Activated CD4-positive, alpha-beta T cell treated with anti-CD3 and anti-CD28 coated beads for 48 hours (primary cell): ENCODE results near the gene MBNL1.
"Not testable (repeated sequence)": the region's sequence is repeated elsewhere in the genome, so short reads cannot be mapped to it uniquely, and the experiment has no call there.

ENCODE experiments used
- DNase-seq: peaks from one replicate; pipeline ENCODE4 v3.0.0-alpha.2; 2020

The MBNL1 gene

DNA sequence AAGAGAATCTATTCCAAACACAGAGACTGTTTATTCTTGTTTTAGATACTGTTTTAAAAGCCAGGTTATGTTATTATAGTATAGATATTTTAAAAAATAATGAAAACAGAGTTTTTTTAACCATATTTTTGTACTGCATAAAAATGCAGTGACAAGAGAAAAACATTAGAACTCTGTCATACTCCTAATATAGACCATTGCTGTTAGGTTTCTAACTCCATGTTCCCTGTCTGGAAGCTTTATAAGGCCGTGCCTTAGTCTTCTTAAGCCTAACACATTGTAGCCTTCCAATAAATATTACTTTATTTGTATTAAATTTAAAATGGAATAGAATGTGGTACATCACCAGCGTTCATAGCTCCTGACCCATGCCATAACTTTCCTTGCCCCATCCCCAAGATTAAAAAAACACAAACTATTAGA lies 53.2 kb downstream of the MBNL1 start:
- DNase-seq: no peak

DNA sequence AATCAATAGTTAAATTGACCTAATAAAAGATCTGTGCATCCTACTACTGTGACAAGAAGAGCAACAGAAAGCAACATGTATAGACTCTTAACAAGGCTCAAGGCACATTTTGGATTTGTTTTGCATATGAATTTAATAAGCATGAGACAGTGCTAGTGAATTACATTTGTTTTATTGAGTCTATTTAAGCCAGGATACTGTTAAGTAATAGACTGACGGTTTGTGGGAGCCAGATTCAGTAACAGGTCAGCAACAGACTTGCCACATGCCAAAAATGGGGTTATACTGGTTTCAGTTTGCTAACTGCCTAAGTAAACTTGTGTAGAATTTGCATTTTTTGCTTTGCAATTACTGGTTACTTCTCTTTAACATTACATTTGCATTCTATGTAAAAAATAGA lies 54.0 kb downstream of the MBNL1 start:
- DNase-seq: no peak

DNA sequence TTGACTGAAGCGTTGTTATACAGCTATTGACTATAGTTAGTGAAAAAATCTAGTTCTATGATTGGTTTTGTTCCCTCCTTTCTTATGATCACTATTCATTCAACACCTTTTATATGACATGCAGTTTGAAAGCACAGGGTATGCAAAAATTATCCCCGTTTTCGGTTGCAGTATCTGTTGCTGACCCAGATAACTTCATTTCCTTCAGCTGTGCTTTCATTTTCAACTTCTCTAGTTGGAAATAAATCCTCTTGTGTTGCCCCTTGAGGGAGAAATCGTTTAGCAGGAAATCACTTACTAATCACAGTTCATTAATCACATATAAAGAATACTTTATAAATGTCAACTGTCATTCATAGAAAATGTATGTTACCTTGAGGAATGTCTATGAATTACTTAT lies 55.1 kb downstream of the MBNL1 start:
- no peak for DNase-seq

DNA sequence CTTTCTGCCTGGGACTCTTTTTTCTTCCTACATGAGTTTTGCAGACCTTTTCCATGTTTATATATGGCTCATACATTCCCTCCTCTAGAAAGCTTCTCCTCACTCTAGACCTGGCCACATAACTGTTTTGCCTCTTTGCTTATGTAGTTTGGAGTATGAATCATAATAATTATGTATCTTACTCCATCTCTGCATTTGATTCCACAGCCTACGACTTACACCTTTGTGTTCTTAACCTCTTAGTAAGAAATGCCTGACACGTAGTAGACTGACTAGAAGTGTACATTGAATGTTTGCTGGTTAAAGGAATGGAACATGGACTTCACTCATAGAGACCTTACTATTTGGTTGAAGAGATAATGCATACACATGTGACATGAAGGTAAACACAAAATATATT lies 56.4 kb downstream of the MBNL1 start:
- no peak for DNase-seq

DNA sequence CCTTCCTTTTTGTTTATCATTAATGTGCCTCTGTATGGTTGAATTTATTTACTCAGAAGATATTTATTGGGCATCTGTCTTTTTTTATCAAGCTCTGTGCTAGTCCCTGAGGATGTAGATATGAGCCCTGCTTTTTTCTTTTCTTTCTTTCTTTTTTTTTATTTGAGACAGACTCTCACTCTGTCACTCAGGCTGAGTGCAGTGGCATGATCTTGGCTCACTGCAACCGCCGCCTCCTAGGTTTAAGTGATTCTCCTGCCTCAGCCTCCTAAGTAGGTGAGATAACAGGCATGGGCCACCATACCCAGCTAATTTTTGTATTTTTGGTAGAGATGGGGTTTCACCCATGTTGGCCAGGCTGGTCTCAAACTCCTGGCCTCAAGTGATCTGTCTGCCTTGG lies 58.5 kb downstream of the MBNL1 start:
- peak; percentile 17 for DNase-seq

DNA sequence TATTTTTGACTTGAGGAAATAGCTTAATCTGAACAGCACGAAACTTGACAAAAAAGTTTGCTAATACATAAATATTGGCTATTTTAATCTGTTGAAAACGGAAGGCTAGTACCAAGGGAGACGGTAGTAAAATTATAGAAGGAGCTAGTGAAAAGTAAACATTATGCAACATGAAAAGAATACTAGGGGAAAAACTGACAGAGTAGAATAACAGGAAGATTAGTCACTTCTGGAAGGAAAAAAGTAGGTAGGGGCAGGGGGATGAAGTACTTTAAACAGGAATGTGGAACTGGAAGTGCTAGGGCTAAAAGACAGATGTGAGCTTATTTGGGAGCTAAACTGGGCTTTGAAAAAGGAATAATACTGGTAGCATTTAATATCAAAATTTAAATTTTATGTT lies 60.1 kb downstream of the MBNL1 start:
- DNase-seq: no peak

DNA sequence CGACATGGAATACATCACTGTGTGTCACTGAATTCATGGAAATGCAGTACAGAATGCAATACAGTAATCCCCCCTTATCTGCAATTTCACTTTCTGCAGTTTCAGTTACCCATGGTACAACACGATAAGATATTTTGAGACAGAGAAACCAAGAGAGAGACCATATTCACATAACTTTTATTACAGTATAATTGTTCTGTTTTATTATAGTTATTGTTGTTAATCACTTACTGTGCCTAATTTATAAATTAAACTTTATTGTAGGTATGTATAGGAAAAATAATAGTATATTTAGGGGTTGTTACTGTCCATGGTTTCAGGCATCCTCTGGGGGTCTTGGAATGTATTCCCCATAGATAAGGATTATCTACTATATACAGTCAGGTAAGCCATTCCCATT lies 61.8 kb downstream of the MBNL1 start:
- no peak for DNase-seq

DNA sequence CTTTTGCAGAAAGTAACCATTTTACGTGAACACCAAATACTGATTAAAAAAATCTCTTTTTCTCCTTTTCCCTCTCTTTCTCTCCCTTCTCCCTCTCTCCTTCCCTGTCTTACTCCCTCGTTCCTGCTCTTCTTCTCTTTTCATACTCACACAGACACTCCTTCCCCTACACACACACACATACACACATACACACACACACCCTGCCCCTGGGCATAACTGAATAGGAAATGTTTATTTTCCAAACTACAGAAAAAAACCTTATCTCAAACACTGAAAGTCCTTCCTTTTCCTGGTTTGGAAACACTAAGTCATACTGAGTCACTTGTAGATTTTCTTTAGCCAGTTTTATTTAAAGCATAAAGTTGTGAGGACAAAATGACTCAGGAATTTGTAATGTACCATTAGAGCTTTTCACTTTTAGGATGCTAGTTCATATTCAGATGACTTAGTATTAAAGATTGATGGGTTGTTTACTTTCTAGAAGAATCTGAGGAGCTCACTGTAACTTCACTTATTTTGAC lies 62.4 kb downstream of the MBNL1 start:
- DNase-seq: no peak

DNA sequence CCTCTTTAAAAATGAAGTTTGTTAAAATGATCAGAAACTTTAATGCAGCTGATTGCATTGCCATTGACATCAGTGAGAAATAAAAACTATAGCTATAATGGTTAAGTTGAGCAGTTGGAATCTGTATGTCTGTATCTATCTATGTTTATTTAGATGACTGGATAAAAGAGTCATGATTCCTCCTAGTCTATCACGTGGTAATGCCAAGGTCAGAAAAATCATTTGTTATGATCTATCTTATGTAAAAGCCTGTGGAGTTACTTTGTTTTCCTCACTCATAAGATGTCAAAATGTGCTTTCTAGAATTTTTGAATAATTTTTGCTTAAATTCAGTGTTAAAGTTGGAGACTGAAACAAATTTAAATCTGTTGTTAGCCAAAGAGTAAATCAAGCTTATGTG lies 63.3 kb downstream of the MBNL1 start:
- DNase-seq: no peak

DNA sequence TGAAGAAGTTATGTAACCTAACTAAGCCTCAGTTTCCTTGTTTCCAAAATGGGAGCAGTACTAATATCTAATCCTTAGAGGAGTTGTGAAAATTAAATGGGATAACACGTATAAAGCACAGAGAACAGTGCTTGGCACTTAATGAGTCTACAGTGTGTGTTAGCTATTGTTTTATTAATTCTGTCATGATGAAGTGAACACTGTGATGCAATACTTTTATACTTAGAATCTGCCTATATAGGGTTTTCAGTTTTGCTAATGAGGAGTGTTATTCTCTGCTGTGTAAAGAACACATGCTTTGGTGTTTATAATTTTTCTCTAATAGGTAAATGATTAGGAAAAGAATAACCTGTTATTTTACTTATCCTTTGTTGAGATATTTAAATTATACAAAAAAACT lies 65.2 kb downstream of the MBNL1 start:
- no peak for DNase-seq

DNA sequence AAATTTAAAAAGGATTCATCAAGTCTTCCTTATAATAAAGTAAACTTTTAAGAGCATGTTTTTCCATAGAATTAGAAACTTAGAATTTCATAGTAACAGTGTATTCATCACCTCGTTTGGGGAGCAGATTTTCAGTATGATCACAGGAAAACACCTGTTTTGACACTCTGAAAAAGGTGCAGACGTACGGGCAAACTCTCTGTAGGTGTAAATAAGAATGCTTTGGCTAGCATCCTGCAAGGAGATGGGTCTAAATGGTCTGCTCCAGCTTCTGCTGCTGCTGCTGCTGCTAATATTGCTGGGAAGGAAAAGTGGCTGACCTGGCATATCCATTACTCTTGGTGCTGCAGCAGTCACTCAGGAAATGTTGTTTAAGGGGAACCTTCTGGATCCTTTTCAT lies 66.0 kb downstream of the MBNL1 start:
- no peak for DNase-seq

DNA sequence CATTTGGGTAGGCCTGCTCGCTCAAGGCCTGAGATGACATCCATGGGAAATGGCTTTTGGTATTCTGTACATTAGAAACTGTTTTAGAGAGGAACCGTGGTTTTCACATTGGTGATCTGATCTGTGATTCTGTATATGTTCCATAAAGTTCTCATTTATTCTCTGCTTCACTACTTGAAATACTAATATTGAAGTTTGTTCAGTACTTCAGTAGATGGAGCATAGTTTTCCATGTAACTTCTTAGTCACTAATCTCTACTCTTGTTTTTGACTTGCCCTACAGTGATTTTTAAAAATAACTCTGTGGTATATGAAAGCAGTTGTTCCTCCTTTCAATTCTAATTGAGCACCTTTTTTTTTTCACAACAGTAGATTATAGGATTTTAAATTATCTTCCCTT lies 66.5 kb downstream of the MBNL1 start:
- no peak for DNase-seq

DNA sequence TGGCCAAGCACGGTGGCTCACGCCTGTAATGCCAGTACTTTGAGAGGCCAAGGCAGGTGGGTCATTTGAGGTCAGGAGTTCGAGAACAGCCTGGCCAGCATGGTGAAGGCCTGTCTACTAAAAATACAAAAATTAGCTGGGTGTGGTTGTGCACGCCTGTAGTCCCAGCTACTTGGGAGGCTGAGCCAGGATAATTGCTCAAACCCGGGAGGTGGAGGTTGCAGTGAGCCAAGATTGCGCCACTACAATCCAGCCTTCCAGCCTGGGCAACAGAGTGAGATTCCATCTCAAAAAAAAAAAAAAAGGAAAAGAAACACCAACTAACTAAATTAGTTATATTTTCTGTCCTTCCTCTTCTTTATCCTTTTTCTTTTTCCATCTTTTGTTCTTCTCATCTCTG lies 68.6 kb downstream of the MBNL1 start:
- DNase-seq: not testable (repeated sequence)

DNA sequence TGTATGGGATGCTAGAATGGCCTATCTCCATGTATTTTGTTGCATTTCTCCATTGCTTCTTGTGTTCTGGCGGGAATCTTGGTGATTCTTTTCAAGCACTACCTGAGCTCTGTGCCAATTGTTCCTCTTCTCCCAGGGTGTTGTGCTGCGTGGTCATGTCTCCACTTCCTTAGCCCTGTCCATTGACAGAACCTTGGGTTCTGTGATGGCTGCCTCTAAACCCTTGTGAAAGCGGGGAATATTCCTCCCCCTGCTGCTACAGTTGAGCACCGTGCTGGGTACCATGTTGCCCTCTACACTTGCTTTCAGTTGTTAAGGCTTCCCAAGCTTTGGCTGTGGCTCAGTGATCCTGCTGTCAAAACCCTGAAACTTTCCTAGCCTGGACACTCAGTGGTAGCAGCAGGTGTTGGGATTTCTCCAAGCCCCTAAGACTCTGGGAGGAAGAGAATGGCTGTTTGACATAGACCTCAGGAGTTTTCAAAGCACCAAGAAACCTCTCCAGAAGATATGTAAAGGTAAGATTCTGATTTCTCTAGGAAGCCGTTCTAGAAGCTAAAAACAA lies 69.5 kb downstream of the MBNL1 start:
- no peak for DNase-seq

DNA sequence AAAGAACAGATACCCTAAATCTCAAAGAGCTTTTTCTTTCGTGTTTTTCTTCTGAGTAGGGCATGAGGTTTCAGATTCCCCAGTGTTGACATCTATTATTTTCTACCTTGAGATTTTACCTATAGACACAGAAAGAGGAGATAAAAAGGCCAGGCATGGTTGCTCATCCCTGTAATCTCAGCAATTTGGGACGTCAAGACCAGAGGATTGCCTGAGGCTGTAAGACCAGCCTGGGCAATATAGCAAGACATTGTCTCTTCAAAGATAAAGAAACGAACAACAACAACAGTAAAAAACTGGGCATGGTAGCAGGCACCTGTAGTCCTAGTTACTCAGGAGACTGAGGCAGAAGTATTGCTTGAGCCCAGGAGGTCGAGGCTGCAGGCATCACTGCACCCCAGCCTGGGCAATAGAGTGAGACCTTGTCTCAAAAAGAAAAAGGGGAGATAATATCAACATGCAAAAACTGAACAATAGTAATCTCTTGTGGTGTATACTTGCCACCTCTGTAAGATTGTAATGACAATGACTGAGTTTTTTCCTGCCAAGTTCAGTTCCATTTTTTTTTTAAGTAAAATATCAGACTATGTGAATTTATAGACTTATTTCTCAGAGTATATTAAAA lies 71.3 kb downstream of the MBNL1 start:
- DNase-seq: no peak

DNA sequence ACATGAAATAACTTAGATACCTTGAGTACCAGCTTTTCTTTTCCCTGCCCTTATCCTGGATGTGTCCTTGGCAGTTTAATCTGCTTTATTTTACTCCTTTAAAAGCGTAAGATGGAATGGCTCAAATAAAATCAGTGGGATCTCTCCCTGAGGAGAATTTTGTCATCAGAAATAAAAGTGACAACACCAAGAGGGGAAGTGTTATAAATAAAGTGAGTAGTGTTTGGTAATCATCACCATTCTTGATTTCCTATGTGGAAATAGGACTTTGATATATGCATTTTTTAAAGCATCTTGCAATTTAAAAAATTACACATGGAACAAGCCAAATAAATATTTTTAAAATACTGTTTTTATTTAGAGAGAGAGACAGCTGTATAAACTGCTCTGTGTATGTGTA lies 76.5 kb downstream of the MBNL1 start:
- no peak for DNase-seq

DNA sequence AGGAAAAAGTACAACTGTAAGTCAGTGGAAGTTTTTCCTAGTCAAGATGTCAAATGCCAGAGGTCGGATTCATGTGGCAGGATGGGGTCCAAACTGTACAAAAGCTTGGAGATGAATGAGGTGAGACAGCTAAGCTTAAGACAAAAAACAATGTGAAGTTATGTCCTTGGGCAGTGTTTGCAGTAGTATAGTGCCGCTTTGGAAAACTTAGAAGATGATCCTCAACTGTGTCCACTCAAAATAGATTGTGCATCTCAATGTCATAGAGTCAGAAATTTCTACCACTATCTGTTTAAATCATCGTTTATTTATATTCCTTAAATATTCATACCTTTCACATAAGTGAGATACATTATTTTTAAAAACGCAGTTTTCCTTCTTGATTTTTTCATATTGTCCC lies 77.3 kb downstream of the MBNL1 start:
- DNase-seq: no peak

DNA sequence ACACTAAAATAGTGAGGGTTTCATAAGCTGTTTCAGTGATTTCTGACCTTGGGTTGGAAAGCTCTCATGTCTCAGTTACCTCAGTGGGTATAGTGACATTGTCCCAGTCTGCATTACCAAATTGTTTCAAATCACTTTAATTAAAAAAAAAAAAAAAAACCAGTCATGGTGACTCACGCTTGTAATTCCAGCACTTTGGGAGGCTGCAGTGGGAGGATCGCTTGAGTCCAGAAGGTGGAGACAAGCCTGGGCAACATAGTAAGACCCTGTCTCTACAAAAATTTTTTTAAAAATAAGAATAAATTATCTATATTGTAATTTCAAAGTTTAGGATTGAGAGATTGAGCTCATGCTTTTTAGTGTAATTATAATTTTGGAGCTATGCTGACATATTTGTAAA lies 78.0 kb downstream of the MBNL1 start:
- no peak for DNase-seq

DNA sequence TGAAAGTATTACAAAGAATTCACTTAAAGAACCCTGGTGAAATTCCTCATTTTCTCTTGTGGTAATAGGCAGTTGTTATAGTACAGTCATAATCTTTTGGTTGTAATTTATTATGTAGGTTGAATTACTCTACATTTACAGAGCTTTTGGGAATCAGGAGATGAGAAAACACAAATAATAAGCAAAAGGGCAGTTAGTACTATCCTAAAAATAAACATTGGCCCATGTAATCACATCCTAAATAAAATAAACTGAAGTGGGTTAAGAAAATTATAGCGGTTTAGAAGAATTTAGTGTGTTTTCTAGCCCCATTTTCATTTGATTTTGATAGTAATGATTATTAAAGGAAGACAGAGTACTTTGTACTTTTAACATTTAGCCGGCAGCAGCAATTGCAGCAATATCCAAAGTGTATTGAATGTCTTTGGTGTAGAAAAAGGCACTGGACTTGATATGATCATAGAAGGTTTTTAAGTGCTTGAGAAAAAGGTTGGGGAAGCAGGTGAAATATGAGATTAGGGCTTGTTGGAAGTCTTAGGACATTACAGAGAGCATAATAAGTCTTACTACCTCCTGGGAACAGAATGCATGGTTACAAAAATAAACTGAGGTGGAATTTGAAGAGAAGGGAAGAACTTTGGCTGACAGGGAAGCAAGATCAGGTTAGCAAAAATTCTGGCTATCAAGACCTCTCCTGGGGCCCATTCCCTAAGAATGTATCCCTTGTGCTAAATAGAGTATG lies 79.9 kb downstream of the MBNL1 start:
- DNase-seq: no peak

DNA sequence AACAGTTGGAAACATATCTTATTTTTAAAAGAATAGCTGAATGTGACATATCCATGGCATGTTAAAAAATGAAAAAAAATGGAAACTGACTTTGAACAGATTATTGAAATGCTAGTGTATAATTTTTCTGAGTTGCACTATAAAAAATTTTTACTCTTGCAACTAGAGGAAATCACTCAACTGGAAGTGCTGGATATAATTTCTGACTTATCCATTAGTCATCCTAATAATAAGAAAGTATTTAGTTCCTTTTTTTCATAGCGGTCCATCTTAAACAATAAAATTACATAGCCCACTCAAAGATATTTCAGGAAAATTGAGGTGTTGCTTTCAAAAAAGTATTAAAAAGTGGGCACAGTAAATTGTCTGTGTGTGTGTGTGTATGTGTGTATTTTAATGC lies 80.7 kb downstream of the MBNL1 start:
- DNase-seq: no peak

DNA sequence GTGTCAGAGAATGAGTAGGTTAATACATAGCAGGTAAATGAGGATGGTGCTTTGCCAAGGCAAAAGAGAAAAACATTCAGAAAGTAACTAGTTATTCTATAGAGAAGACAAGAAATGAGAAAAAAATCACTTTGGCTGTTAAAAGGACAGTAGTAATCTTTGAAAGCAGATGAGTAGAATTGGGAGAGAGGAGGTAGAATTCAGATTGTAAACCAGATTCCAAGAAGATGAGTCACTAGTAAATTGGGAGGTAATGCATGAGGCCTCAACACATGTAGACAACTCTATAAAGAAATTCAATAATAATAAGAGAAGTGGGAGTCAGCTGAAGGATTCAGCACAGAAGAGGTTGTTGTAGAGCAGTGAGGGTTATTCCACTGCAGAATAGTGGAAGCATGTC lies 81.4 kb downstream of the MBNL1 start:
- no peak for DNase-seq

DNA sequence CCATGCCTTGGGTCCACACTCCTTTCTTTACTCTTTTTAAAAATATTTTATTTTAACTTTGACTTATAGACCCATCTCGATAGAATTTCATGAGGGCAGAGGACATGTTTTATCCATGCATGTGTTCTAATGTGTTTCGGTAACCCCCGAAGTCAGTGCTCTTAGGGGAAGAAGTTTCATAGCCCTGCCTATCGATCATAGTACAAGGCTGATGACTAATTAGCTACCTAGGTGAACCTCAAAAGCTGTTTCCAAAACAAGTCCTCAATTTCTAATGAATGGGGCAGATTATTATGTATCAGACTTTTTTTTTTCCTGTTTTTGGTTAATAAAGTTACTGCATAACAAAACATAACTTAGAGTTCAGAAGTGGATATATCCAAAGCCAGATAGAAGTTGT lies 82.0 kb downstream of the MBNL1 start:
- DNase-seq: no peak

DNA sequence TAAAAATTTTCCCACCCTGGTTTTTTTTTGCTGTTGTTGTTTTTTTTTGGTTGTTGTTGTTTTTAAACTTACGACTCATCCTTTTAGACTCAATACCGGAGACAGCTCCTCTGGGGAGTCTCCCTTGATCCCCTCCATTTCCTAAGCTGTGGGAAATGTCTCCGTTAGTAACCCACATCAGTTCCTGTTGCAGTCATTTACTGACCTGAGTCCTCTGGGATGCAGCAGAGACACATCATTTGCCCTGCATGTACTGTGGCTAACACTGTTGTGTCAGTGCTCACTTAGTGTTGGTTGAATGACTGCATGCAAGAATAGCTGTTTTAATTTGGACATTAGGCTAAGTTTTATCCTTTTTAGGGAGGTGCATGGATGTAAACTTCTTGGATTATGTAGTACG lies 83.8 kb downstream of the MBNL1 start:
- no peak for DNase-seq

DNA sequence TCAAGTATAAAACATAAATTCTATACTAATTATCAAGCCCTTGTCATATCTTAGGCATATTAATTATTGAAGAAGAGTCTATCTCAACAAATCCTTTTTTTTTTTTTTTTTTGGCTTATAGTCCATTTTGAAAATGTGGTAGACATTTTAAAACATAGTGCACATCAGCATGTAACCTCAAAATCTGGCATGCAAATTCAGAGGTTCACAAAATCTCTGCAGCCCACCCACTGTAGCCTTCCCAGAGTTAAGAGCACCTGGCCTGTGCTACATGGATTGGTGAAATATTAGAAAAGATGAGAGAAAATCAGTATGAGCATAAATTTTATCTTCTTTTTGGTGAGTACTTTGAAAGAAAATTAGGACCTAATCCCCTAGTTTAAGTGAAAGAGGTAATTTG lies 84.8 kb downstream of the MBNL1 start:
- DNase-seq: no peak
